HG03135 (cell line): Measurements from ENCODE around the gene RUBCN.
A peak's percentile ranks its signal among the peaks of the same experiment; 100 is the strongest.

ENCODE experiments used
- ATAC-seq: cut with Tn5 transposase; IDR thresholded peaks from one replicate; pipeline ENCODE4 v1.9.1; 2021; ENCODE audit warnings: mild to moderate bottlenecking, moderate library complexity; ENCODE audit not compliant: unreplicated experiment

Gene RUBCN

GRCh38 chr3:197736491-197737318, at the start of gene RUBCN:
TSS of gene RUBCN (minus strand) at chr3:197736904. CDS start at chr3:197736719, 185 bp downstream.
- peak; percentile 83 for ATAC-seq

GRCh38 chr3:197784019-197784585, 47.4 kb upstream of the RUBCN start:
- no peak for ATAC-seq

GRCh38 chr3:197782230-197782629, 45.5 kb upstream of the RUBCN start:
- ATAC-seq: no peak

- no peak for ATAC-seq
Measured at GRCh38 chr3:197775317-197775716, 38.6 kb upstream of the RUBCN start.

GRCh38 chr3:197761784-197762183, 25.1 kb upstream of the RUBCN start:
- no peak for ATAC-seq

GRCh38 chr3:197758512-197758911, 21.8 kb upstream of the RUBCN start:
- no peak for ATAC-seq

- no peak for ATAC-seq
Measured at GRCh38 chr3:197756704-197757103, 20.0 kb upstream of the RUBCN start.

- ATAC-seq: no peak
Measured at GRCh38 chr3:197753263-197753662, 16.6 kb upstream of the RUBCN start.

- ATAC-seq: no peak
Measured at GRCh38 chr3:197752107-197752506, 15.4 kb upstream of the RUBCN start.

GRCh38 chr3:197750858-197751737, 14.4 kb upstream of the RUBCN start:
- no peak for ATAC-seq

- ATAC-seq: peak; percentile 54
Measured at GRCh38 chr3:197750396-197750831, 13.7 kb upstream of the RUBCN start.

- peak; percentile 74 for ATAC-seq
Measured at GRCh38 chr3:197749601-197750395, 13.1 kb upstream of the RUBCN start, which contains the start of gene FYTTD1. TSS of gene FYTTD1 (plus strand) at chr3:197749883. CDS start at chr3:197749972, 89 bp downstream.

- peak; percentile 37 for ATAC-seq
Measured at GRCh38 chr3:197749315-197749600, 12.6 kb upstream of the RUBCN start.

- ATAC-seq: no peak
Measured at GRCh38 chr3:197748597-197749314, 12.1 kb upstream of the RUBCN start.

- ATAC-seq: no peak
Measured at GRCh38 chr3:197746801-197747237, 10.1 kb upstream of the RUBCN start.

GRCh38 chr3:197746209-197746608, 9.5 kb upstream of the RUBCN start:
- no peak for ATAC-seq

GRCh38 chr3:197742787-197743186, 6.1 kb upstream of the RUBCN start:
- no peak for ATAC-seq

GRCh38 chr3:197737749-197738462, 1.2 kb upstream of the RUBCN start:
- ATAC-seq: no peak

GRCh38 chr3:197737319-197737649, 580 bp upstream of the RUBCN start:
- ATAC-seq: no peak
